Neuronal stem cell (in vitro differentiated cells): ENCODE data around the gene HDAC9.

ENCODE experiments used
- DNase-seq: peaks from one replicate; pipeline ENCODE4 v3.0.0-alpha.2; 2013; ENCODE audit warnings: low spot score
- H2AFZ ChIP-seq: one replicate; pipeline ENCODE4 v1.6.1; 2013; ENCODE audit warnings: mild to moderate bottlenecking, low read length, inconsistent platforms
- H2AK5ac ChIP-seq: 2 replicates; pipeline ENCODE4 v1.6.1; 2013; ENCODE audit warnings: low read depth, mild to moderate bottlenecking, inconsistent platforms, low read length, moderate library complexity, mixed read lengths
- H2BK120ac ChIP-seq: 2 replicates; pipeline ENCODE4 v1.6.1; 2013; ENCODE audit warnings: low read depth, mild to moderate bottlenecking, inconsistent platforms, low read length, moderate library complexity, mixed read lengths
- H2BK12ac ChIP-seq: one replicate; pipeline ENCODE4 v1.6.1; 2013; ENCODE audit warnings: low read length, inconsistent platforms
- H2BK15ac ChIP-seq: 2 replicates; pipeline ENCODE4 v1.6.1; 2013; ENCODE audit warnings: mild to moderate bottlenecking, low read length, inconsistent platforms, mixed read lengths
- H2BK5ac ChIP-seq: one replicate; pipeline ENCODE4 v1.6.1; 2013; ENCODE audit warnings: inconsistent platforms, mild to moderate bottlenecking, low read length, moderate library complexity
- H3K14ac ChIP-seq: one replicate; pipeline ENCODE4 v1.6.1; 2013; ENCODE audit warnings: low read length, inconsistent platforms
- H3K18ac ChIP-seq: 2 replicates; pipeline ENCODE4 v1.6.1; 2013; ENCODE audit warnings: low read length, inconsistent platforms
- H3K23ac ChIP-seq: 2 replicates; pipeline ENCODE4 v1.6.1; 2013; ENCODE audit warnings: low read depth, mild to moderate bottlenecking, mixed read lengths, low read length, inconsistent platforms; ENCODE audit not compliant: poor library complexity
- H3K27ac ChIP-seq: replicated peaks from 3 replicates; pipeline ENCODE4 v1.5.1; 2013; ENCODE audit warnings: low read length, inconsistent platforms
- H3K27me3 ChIP-seq, 3 experiments: 2 replicates each; pipeline ENCODE4 v1.6.1; 2013; ENCODE audit warnings: low read length in 3 of 3, mild to moderate bottlenecking in 2 of 3, inconsistent platforms in 1 of 3, low read depth in 1 of 3, mixed read lengths in 1 of 3, moderate library complexity in 1 of 3; ENCODE audit not compliant: control insufficient read depth in 3 of 3, insufficient read depth in 3 of 3
- H3K36me3 ChIP-seq, 2 donors: replicated peaks in 1 of 2; 2 replicates each; pipeline ENCODE4 v1.6.1; 2013; ENCODE audit warnings: low read length in 2 of 2; ENCODE audit not compliant: control insufficient read depth in 2 of 2, insufficient read depth in 2 of 2
- H3K4ac ChIP-seq: 2 replicates; pipeline ENCODE4 v1.6.1; 2013; ENCODE audit warnings: inconsistent platforms, mild to moderate bottlenecking, low read length, moderate library complexity
- H3K4me1 ChIP-seq, 2 donors: 1 replicate in 1 of 2; 2 replicates in 1 of 2; pipeline ENCODE4 v1.6.1; 2013; ENCODE audit warnings: low read length in 2 of 2, low read depth in 1 of 2; ENCODE audit not compliant: control insufficient read depth in 2 of 2, insufficient read depth in 1 of 2
- H3K4me2 ChIP-seq: one replicate; pipeline ENCODE4 v1.6.1; 2013; ENCODE audit warnings: mild to moderate bottlenecking, low read length, inconsistent platforms; ENCODE audit not compliant: insufficient read depth, poor library complexity, severe bottlenecking
- H3K4me3 ChIP-seq, 2 donors: 2 replicates each; pipeline ENCODE4 v1.5.1; 2013; ENCODE audit warnings: low read length in 2 of 2, mild to moderate bottlenecking in 2 of 2, inconsistent platforms in 1 of 2, moderate library complexity in 1 of 2
- H3K79me1 ChIP-seq: one replicate; pipeline ENCODE4 v1.6.1; 2013; ENCODE audit warnings: low read depth, mild to moderate bottlenecking, inconsistent platforms, low read length, moderate library complexity
- H3K9ac ChIP-seq: one replicate; pipeline ENCODE4 v1.6.1; 2013; ENCODE audit warnings: mild to moderate bottlenecking, low read depth, low read length, inconsistent platforms; ENCODE audit not compliant: poor library complexity
- H3K9me3 ChIP-seq, 2 donors: replicated peaks in 1 of 2; 2 replicates each; pipeline versions ENCODE3 to v1.6.1; 2013; ENCODE audit warnings: low read length in 2 of 2, mild to moderate bottlenecking in 2 of 2, inconsistent platforms in 1 of 2, low read depth in 1 of 2, mixed read lengths in 1 of 2, moderate library complexity in 1 of 2; ENCODE audit not compliant: control insufficient read depth in 2 of 2, insufficient read depth in 1 of 2
- H4K8ac ChIP-seq: one replicate; pipeline ENCODE4 v1.6.1; 2013; ENCODE audit warnings: low read depth, mild to moderate bottlenecking, inconsistent platforms, low read length, moderate library complexity
- H4K91ac ChIP-seq: one replicate; pipeline ENCODE4 v1.6.1; 2013; ENCODE audit warnings: low read length, low read depth, mild to moderate bottlenecking, inconsistent platforms; ENCODE audit not compliant: poor library complexity
- WGBS, 2 donors: extraction: QIAGEN DNeasy Blood & Tissue Kit; methylation state at CpG; one replicate each; pipeline ENCODE4 v1.1.7; 2013; ENCODE audit warnings: missing lambda C conversion rate in 2 of 2, mixed read lengths in 1 of 2; ENCODE audit not compliant: insufficient read length in 2 of 2, insufficient replicate concordance in 1 of 2; ENCODE audit errors: extremely low coverage in 2 of 2; 5-methylcytosine and 5-hydroxymethylcytosine counted together

Gene HDAC9

GRCh38 chr7:18457832-18458231, 37.7 kb upstream of the HDAC9 start:
- H2BK120ac ChIP-seq: no peak overlapping the region
- no peak overlapping the region for H3K27ac ChIP-seq
- H3K23ac ChIP-seq: no peak overlapping the region
- no peak overlapping the region for H4K91ac ChIP-seq
- no peaks in the 10 kb centered on the region for H3K4me1 ChIP-seq
- no CpG with 5 or more reads among the region's 6 CpGs for WGBS, 2 donors
- H3K4me3 ChIP-seq: no peak overlapping the region
- H3K14ac ChIP-seq: no peak overlapping the region
- H4K8ac ChIP-seq: no peak overlapping the region
- H3K79me1 ChIP-seq: no peaks in the 10 kb centered on the region
- no peak for DNase-seq
- H3K4ac ChIP-seq: no peak overlapping the region
- no peak overlapping the region for H3K18ac ChIP-seq
- H2AK5ac ChIP-seq: no peak overlapping the region
- no peaks in the 10 kb centered on the region for H3K9me3 ChIP-seq
- H2AFZ ChIP-seq: no peak overlapping the region
- no peak overlapping the region for H2BK12ac ChIP-seq
- no peak overlapping the region for H3K9ac ChIP-seq
- H2BK15ac ChIP-seq: no peak overlapping the region
- H3K4me2 ChIP-seq: no peak overlapping the region
- no peaks in the 10 kb centered on the region for H3K27me3 ChIP-seq
- H3K36me3 ChIP-seq: no peaks in the 10 kb centered on the region
- no peak overlapping the region for H2BK5ac ChIP-seq

DNA sequence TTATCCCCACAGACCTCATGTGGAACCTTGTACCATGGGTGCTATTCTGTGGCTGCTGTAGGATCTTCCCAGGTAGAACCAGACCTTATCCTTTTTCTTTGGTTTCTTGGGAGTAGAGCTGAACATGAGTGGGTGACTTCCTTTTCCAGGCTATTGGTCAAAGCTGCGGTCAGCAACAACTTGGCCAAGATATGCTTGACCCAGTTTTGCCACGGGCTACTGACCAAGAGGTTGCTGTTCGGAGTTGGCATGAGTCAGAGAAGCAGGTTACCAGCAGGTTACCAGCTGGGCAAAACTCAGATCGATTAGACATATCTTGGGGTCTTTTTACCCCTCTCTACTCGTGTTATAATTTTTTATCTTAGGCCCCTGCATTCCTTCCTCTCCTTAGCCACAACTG, 36.7 kb upstream of the HDAC9 start:
- Histone ChIP-seq H2BK120ac (no peak overlapping the region), H2AK5ac (no peak overlapping the region), H3K9me3 (no peaks in the 10 kb centered on the region), H2AFZ (no peak overlapping the region), H2BK12ac (no peak overlapping the region), H3K23ac (no peak overlapping the region), H3K14ac (no peak overlapping the region), H3K36me3 (no peaks in the 10 kb centered on the region), H2BK15ac (no peak overlapping the region), H2BK5ac (no peak overlapping the region), H3K18ac (no peak overlapping the region), H3K79me1 (no peaks in the 10 kb centered on the region), H3K4me2 (no peak overlapping the region), H4K8ac (no peak overlapping the region), H3K9ac (no peak overlapping the region), H3K27me3 (no peaks in the 10 kb centered on the region), H3K4ac (no peak overlapping the region), H3K4me3 (no peak overlapping the region), H3K4me1 (no peaks in the 10 kb centered on the region), H3K27ac (no peak overlapping the region), H4K91ac (no peak overlapping the region)
- no CpG with 5 or more reads among the region's 5 CpGs for WGBS, 2 donors
- DNase-seq: no peak

GRCh38 chr7:18459484-18460245, 35.9 kb upstream of the HDAC9 start:
- no peak overlapping the region for H3K4me2 ChIP-seq
- H3K14ac ChIP-seq: no peak overlapping the region
- no peak overlapping the region for H2BK5ac ChIP-seq
- no peaks in the 10 kb centered on the region for H3K36me3 ChIP-seq
- H2BK15ac ChIP-seq: no peak overlapping the region
- no peak overlapping the region for H3K4me3 ChIP-seq
- H3K9me3 ChIP-seq: no peaks in the 10 kb centered on the region
- no peak overlapping the region for H2AK5ac ChIP-seq
- H3K23ac ChIP-seq: no peak overlapping the region
- WGBS, 2 donors: no CpG with 5 or more reads among the region's 5 CpGs
- no peak overlapping the region for H3K9ac ChIP-seq
- no peaks in the 10 kb centered on the region for H3K27me3 ChIP-seq
- no peak for DNase-seq
- H2BK120ac ChIP-seq: no peak overlapping the region
- no peaks in the 10 kb centered on the region for H3K4me1 ChIP-seq
- no peak overlapping the region for H3K27ac ChIP-seq
- H3K4ac ChIP-seq: no peak overlapping the region
- H4K8ac ChIP-seq: no peak overlapping the region
- no peak overlapping the region for H3K18ac ChIP-seq
- H4K91ac ChIP-seq: no peak overlapping the region
- H2BK12ac ChIP-seq: no peak overlapping the region
- H3K79me1 ChIP-seq: no peaks in the 10 kb centered on the region
- H2AFZ ChIP-seq: no peak overlapping the region

DNA sequence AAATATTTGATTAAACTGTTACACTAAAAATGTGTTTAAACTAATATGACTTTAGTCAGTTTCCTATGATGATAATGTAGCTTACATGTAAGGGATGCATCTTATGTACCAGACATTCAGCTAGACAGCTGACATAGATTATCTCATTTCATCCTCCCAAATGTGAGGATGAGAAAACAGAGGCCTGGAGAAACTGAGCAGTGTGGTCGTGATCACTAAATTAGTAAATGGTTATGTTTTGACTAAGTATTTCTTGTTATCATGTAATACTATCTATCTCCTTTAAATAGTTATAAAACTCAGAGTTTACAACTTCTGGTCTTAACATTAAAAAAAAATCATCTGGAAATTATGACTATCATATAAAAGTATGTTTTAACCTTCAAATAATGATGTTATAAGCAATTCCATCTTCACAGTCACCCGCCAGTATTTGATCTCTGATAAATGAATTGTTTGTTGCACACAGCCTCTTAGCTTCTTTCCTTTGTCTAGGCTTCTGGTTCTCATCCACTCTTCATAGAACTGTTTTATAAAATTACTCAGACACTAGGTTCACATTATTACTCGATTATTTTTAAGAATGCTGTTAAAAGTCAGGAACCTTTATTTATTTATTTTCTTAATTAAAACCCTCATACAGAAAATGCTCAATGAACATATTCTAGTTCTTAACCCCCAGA, 33.6 kb upstream of the HDAC9 start:
- no CpG with 5 or more reads among the region's 3 CpGs for WGBS, 2 donors
- H2BK5ac ChIP-seq: no peak overlapping the region
- H2BK120ac ChIP-seq: no peak overlapping the region
- no peaks in the 10 kb centered on the region for H3K27me3 ChIP-seq
- no peak overlapping the region for H3K9ac ChIP-seq
- no peak overlapping the region for H3K4ac ChIP-seq
- no peaks in the 10 kb centered on the region for H3K9me3 ChIP-seq
- H3K4me1 ChIP-seq: no peaks in the 10 kb centered on the region
- no peaks in the 10 kb centered on the region for H3K79me1 ChIP-seq
- no peak overlapping the region for H3K14ac ChIP-seq
- no peak overlapping the region for H3K27ac ChIP-seq
- H3K23ac ChIP-seq: no peak overlapping the region
- no peak overlapping the region for H2AFZ ChIP-seq
- no peaks in the 10 kb centered on the region for H3K36me3 ChIP-seq
- no peak overlapping the region for H2AK5ac ChIP-seq
- no peak overlapping the region for H3K18ac ChIP-seq
- H4K8ac ChIP-seq: no peak overlapping the region
- no peak overlapping the region for H2BK12ac ChIP-seq
- H3K4me3 ChIP-seq: no peak overlapping the region
- no peak overlapping the region for H3K4me2 ChIP-seq
- no peak overlapping the region for H2BK15ac ChIP-seq
- DNase-seq: no peak
- no peak overlapping the region for H4K91ac ChIP-seq
